Hepatocyte (in vitro differentiated cells): ENCODE measurements around the gene ITPRID1. TPM values are rescaled to one million over a fixed set of nuclear protein-coding genes. Genes with fewer than 3 reads are reported as not detected.

Source experiments
- DNase-seq: peaks from one replicate; pipeline ENCODE4 v3.0.0-alpha.2; 2016; ENCODE audit warnings: low spot score
- H2AFZ ChIP-seq: fragments of 200-600 bp; sonication (generic); 2 replicates; pipeline ENCODE4 v1.6.0; 2016; ENCODE audit warnings: antibody characterized with exemption, mild to moderate bottlenecking
- H3K27ac ChIP-seq: fragments of 200-600 bp; sonication (generic); 2 replicates; pipeline ENCODE4 v1.5.1; 2016; ENCODE audit warnings: mild to moderate bottlenecking
- H3K27me3 ChIP-seq: fragments of 200-600 bp; sonication (generic); 2 replicates; pipeline ENCODE4 v1.6.1; 2016
- H3K36me3 ChIP-seq: fragments of 200-600 bp; sonication (generic); replicated peaks from 2 replicates; pipeline ENCODE4 v1.5.1; 2016; ENCODE audit warnings: low read depth; ENCODE audit not compliant: insufficient read depth
- H3K4me1 ChIP-seq: fragments of 200-600 bp; sonication (generic); 2 replicates; pipeline ENCODE4 v1.5.1; 2016; ENCODE audit warnings: mild to moderate bottlenecking, moderate library complexity; ENCODE audit not compliant: insufficient read depth
- H3K4me2 ChIP-seq: fragments of 200-600 bp; sonication (generic); 2 replicates; pipeline ENCODE4 v1.6.0; 2016
- H3K4me3 ChIP-seq: fragments of 200-600 bp; sonication (generic); 2 replicates; pipeline ENCODE4 v1.5.1; 2016; ENCODE audit warnings: mild to moderate bottlenecking
- H3K79me2 ChIP-seq: fragments of 200-600 bp; sonication (generic); 2 replicates; pipeline ENCODE4 v1.6.0; 2017; ENCODE audit warnings: mild to moderate bottlenecking
- H3K9me2 ChIP-seq: fragments of 200-600 bp; sonication (generic); replicated peaks from 2 replicates; pipeline ENCODE4 v1.6.0; 2017; ENCODE audit warnings: mild to moderate bottlenecking; ENCODE audit not compliant: insufficient read depth
- H3K9me3 ChIP-seq: fragments of 200-600 bp; sonication (generic); 2 replicates; pipeline ENCODE4 v1.5.1; 2016; ENCODE audit warnings: low read depth, mild to moderate bottlenecking
- H4K20me1 ChIP-seq: fragments of 200-600 bp; sonication (generic); 2 replicates; pipeline ENCODE4 v1.6.0; 2016; ENCODE audit warnings: mild to moderate bottlenecking; ENCODE audit not compliant: insufficient read depth, poor library complexity, severe bottlenecking
- EZH2 ChIP-seq: fragments of 200-600 bp; sonication (generic); IDR thresholded peaks from 2 replicates; pipeline ENCODE4 v1.6.1; 2016; ENCODE audit warnings: antibody characterized with exemption, mild to moderate bottlenecking, borderline replicate concordance
- EZH2phosphoT487 ChIP-seq: fragments of 200-600 bp; sonication (generic); IDR thresholded peaks from one replicate; pipeline ENCODE4 v1.6.1; 2018; ENCODE audit warnings: antibody characterized with exemption, mild to moderate bottlenecking, low read depth, moderate library complexity; ENCODE audit not compliant: unreplicated experiment, severe bottlenecking
- WGBS: methylation state at CpG from one replicate; pipeline ENCODE4 v1.1.6; 2016; ENCODE audit warnings: low lambda C conversion rate; ENCODE audit errors: missing lambda C conversion rate; 5-methylcytosine and 5-hydroxymethylcytosine counted together
- polyA plus RNA-seq: library from polyadenylated mRNA; unstranded; fragments of >200 nt; fragmentation: Nextera tagmentation; extraction: Ambion mirVana; gene quantifications from 2 replicates; pipeline ENCODE4 v1.2.1, GENCODE V29; 2016
- total RNA-seq: library from RNA; depleted of rRNA; stranded (reverse); fragments of >200 nt; gene quantifications from 2 replicates; pipeline ENCODE4 v1.2.3, GENCODE V29; 2014
- TF ChIP-seq, protein P1 (sequence below): fragments of 200-600 bp; sonication (generic); IDR thresholded peaks from 2 replicates; pipeline ENCODE4 v1.5.1; 2016; ENCODE audit warnings: antibody characterized with exemption, mild to moderate bottlenecking; ENCODE audit not compliant: poor library complexity

Gene ITPRID1
- total and polyA plus RNA-seq, 2 experiments from 2014 or later, result 0.06 TPM; not detected in 1

DNA sequence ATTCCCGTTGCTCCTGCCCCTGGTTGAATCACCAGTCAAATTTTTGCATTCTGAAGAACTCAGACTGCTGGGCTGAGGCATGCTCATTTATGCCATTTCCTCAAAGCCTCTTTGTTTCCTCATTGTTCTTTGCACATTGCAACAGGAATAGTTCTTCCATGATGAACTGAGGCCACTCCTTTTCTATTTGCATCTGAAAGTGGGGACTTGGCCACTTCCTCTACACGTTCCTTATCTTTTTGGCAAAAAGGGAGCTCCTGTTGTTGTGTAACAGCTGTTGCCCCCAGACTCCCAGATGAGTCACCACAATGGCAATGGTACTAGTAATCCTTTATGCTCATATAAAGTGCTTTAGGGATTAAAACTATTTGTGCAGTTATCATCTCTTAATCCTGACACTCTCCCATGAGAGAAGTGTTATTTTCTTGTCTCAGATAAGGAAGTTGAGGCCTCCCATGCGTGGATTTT is 20.1 kb upstream of the ITPRID1 start:
- no peaks in the 10 kb centered on the region for H3K27me3 ChIP-seq
- peak overlapping the region; percentile 50 for H3K4me2 ChIP-seq
- no peaks in the 10 kb centered on the region for H3K9me2 ChIP-seq
- H3K9me3 ChIP-seq, result no peaks in the 10 kb centered on the region
- H3K27ac ChIP-seq, result peak overlapping the region; percentile 69
- no peaks in the 10 kb centered on the region for H4K20me1 ChIP-seq
- DNase-seq, result peak; percentile 72
- WGBS, result 33% methylated on average over 3 of the region's 3 CpGs
- no peaks in the 10 kb centered on the region for H3K36me3 ChIP-seq
- peaks cover 4% of the 10 kb centered on the region for H3K4me1 ChIP-seq
- H2AFZ ChIP-seq, result no peak overlapping the region
- peak; percentile 97 for TF ChIP-seq EZH2phosphoT487
- TF ChIP-seq EZH2, result no peak
- no peaks in the 10 kb centered on the region for H3K79me2 ChIP-seq
- H3K4me3 ChIP-seq, result no peak overlapping the region

DNA sequence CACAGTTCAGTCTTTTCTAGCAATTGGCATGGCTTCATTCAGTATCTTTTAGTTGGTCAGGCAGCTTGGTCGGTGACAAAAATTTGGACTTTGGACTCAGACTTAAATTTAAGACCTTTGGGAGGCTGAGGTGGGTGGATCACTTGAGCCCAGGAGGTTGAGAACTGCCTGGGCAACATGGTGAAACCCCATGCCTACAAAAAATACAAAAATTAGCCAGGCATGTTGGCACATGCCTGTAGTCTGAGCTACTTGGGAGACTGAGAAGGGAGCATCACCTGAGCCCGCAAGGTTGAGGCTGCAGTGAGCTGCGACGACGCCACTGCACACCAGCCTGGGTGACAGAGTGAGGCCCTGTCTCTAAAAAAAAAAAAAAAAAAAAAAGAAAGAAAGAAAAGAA is 19.5 kb upstream of the ITPRID1 start:
- TF ChIP-seq EZH2phosphoT487, result no peak
- no peak for TF ChIP-seq EZH2
- TF ChIP-seq, protein P1, sequence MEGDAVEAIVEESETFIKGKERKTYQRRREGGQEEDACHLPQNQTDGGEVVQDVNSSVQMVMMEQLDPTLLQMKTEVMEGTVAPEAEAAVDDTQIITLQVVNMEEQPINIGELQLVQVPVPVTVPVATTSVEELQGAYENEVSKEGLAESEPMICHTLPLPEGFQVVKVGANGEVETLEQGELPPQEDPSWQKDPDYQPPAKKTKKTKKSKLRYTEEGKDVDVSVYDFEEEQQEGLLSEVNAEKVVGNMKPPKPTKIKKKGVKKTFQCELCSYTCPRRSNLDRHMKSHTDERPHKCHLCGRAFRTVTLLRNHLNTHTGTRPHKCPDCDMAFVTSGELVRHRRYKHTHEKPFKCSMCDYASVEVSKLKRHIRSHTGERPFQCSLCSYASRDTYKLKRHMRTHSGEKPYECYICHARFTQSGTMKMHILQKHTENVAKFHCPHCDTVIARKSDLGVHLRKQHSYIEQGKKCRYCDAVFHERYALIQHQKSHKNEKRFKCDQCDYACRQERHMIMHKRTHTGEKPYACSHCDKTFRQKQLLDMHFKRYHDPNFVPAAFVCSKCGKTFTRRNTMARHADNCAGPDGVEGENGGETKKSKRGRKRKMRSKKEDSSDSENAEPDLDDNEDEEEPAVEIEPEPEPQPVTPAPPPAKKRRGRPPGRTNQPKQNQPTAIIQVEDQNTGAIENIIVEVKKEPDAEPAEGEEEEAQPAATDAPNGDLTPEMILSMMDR, result no peak
- Histone ChIP-seq H3K36me3 (no peaks in the 10 kb centered on the region), H4K20me1 (no peaks in the 10 kb centered on the region), H3K79me2 (no peaks in the 10 kb centered on the region), H3K9me2 (no peaks in the 10 kb centered on the region), H3K27me3 (no peaks in the 10 kb centered on the region), H3K4me3 (no peak overlapping the region), H3K9me3 (no peaks in the 10 kb centered on the region), H3K27ac (peak overlapping the region; percentile 69), H3K4me1 (peaks cover 4% of the 10 kb centered on the region), H3K4me2 (peak overlapping the region; percentile 50), H2AFZ (no peak overlapping the region)
- no peak for DNase-seq
- WGBS, result 68% methylated on average over 5 of the region's 5 CpGs

DNA sequence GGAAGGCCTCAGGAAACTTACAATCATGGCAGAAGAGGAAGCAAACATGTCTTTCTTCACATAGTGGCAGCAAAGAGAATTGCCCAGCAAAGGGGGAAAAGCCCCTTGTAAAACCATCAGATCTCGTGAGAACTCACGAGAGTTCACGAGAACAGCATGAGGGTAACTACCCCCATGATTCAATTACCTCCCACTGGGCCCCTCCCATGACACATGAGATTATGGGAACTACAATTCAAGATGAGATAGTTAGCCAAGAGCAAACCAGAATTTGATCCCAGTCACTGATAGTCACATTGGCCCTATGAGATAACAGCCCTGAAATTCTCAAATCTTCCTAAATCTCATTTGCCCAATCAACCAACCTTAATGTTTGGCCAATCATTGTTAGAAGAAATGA is 18.2 kb upstream of the ITPRID1 start:
- Histone ChIP-seq H3K27ac (no peak overlapping the region), H2AFZ (no peak overlapping the region), H3K4me2 (no peak overlapping the region), H3K4me3 (no peak overlapping the region), H3K9me2 (no peaks in the 10 kb centered on the region), H3K9me3 (no peaks in the 10 kb centered on the region), H4K20me1 (no peaks in the 10 kb centered on the region), H3K79me2 (no peaks in the 10 kb centered on the region), H3K36me3 (no peaks in the 10 kb centered on the region), H3K4me1 (peaks cover 13% of the 10 kb centered on the region), H3K27me3 (no peaks in the 10 kb centered on the region)
- WGBS, result 89% methylated on average over 3 of the region's 3 CpGs
- DNase-seq, result no peak
- TF ChIP-seq, protein P1, result no peak
- TF ChIP-seq EZH2phosphoT487, result no peak
- no peak for TF ChIP-seq EZH2

DNA sequence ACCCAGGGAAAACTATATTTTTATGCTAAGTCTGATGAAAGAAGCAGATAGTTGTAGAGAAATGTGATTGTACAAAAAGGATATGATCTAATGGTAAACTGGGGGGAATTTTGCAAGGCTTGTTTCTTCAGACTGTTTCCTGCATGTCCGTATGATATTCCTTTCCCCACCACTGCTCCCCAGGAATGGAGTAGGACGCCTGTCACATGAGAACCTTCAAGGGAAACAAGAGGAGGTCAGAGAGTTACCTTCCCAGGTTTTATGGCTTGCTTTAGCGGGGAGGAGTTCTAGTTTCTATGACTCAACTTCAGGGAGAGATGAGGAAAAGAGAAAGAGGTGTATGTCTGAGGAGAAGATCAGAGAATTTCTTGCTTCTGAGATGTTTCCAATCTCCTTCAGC is 16.4 kb upstream of the ITPRID1 start:
- TF ChIP-seq, protein P1, result no peak
- TF ChIP-seq EZH2 (no peak), EZH2phosphoT487 (no peak)
- H3K27me3 ChIP-seq, result no peaks in the 10 kb centered on the region
- WGBS, result 43% methylated on average over 3 of the region's 3 CpGs

More for the DNA sequence above, 16.4 kb upstream of the ITPRID1 start:
- Histone ChIP-seq H3K27ac (peak overlapping the region; percentile 23), H3K4me2 (no peak overlapping the region), H3K4me1 (peaks cover 15% of the 10 kb centered on the region), H3K36me3 (no peaks in the 10 kb centered on the region), H4K20me1 (no peaks in the 10 kb centered on the region), H2AFZ (no peak overlapping the region), H3K9me3 (no peaks in the 10 kb centered on the region), H3K4me3 (no peak overlapping the region), H3K79me2 (no peaks in the 10 kb centered on the region), H3K9me2 (no peaks in the 10 kb centered on the region)
- peak; percentile 44 for DNase-seq
